ENCODE results near the gene MAPT.

Gene MAPT

GRCh38 chr17:45974916-45975630 lies 80.7 kb downstream of the MAPT start:
- TF ChIP-seq NFIC (IDR thresholded peaks at IDR 0.05) (no peak), EGR1 (IDR thresholded peaks at IDR 0.05) (no peak), FOXM1 (IDR thresholded peaks at IDR 0.05; ENCODE audit: borderline replicate concordance, low read depth) (no peak), USF1 (IDR thresholded peaks at IDR 0.05) (no peak), ZBTB7A (IDR thresholded peaks at IDR 0.05; ENCODE audit: low read depth) (no peak), TCF12 (IDR thresholded peaks at IDR 0.05; ENCODE audit: low read depth) (no peak), CEBPB (IDR thresholded peaks at IDR 0.05) (no peak), MAX (IDR thresholded peaks at IDR 0.05) (no peak), TAF1 (IDR thresholded peaks at IDR 0.05; ENCODE audit: low read depth) (no peak), EP300 (IDR thresholded peaks at IDR 0.05; ENCODE audit: borderline replicate concordance) (no peak), CREB1 (IDR thresholded peaks at IDR 0.05; ENCODE audit: low read depth) (no peak), YY1 (IDR thresholded peaks at IDR 0.05; ENCODE audit: low read depth) (no peak), RAD21 (IDR thresholded peaks at IDR 0.05; ENCODE audit: low read depth) (no peak), TEAD4 (IDR thresholded peaks at IDR 0.05) (no peak), REST (IDR thresholded peaks at IDR 0.05; ENCODE audit: low read depth) (no peak)

- TF ChIP-seq TCF12 (IDR thresholded peaks at IDR 0.05; ENCODE audit: low read depth) (no peak), EGR1 (IDR thresholded peaks at IDR 0.05) (no peak), ZBTB7A (IDR thresholded peaks at IDR 0.05; ENCODE audit: low read depth) (no peak), EP300 (IDR thresholded peaks at IDR 0.05; ENCODE audit: borderline replicate concordance) (no peak)
Measured at GRCh38 chr17:45975640-45976295, 81.4 kb downstream of the MAPT start.

- TF ChIP-seq NFIC (IDR thresholded peaks at IDR 0.05): no peak
- TF ChIP-seq CREB1 (IDR thresholded peaks at IDR 0.05; ENCODE audit: low read depth): no peak
- TF ChIP-seq CEBPB (IDR thresholded peaks at IDR 0.05): no peak
- no peak for TF ChIP-seq TCF12 (IDR thresholded peaks at IDR 0.05; ENCODE audit: low read depth)
- TF ChIP-seq REST (IDR thresholded peaks at IDR 0.05; ENCODE audit: low read depth): no peak
- no peak for TF ChIP-seq TAF1 (IDR thresholded peaks at IDR 0.05; ENCODE audit: low read depth)
- no peak for TF ChIP-seq EGR1 (IDR thresholded peaks at IDR 0.05)
- TF ChIP-seq ZBTB7A (IDR thresholded peaks at IDR 0.05; ENCODE audit: low read depth): no peak
- TF ChIP-seq USF1 (IDR thresholded peaks at IDR 0.05): no peak
- no peak for TF ChIP-seq EP300 (IDR thresholded peaks at IDR 0.05; ENCODE audit: borderline replicate concordance)
- TF ChIP-seq MAX (IDR thresholded peaks at IDR 0.05): no peak
Measured at GRCh38 chr17:45976391-45976754, 82.0 kb downstream of the MAPT start.

GRCh38 chr17:45976755-45977505 lies 82.6 kb downstream of the MAPT start:
- TF ChIP-seq ZBTB7A (IDR thresholded peaks at IDR 0.05; ENCODE audit: low read depth) (no peak), TAF1 (IDR thresholded peaks at IDR 0.05; ENCODE audit: low read depth) (no peak), RAD21 (IDR thresholded peaks at IDR 0.05; ENCODE audit: low read depth) (no peak), TCF12 (IDR thresholded peaks at IDR 0.05; ENCODE audit: low read depth) (no peak), MAX (IDR thresholded peaks at IDR 0.05) (no peak), REST (IDR thresholded peaks at IDR 0.05; ENCODE audit: low read depth) (no peak), EP300 (IDR thresholded peaks at IDR 0.05; ENCODE audit: borderline replicate concordance) (no peak), CREB1 (IDR thresholded peaks at IDR 0.05; ENCODE audit: low read depth) (no peak), NFIC (IDR thresholded peaks at IDR 0.05) (no peak), CEBPB (IDR thresholded peaks at IDR 0.05) (no peak), USF1 (IDR thresholded peaks at IDR 0.05) (no peak), TEAD4 (IDR thresholded peaks at IDR 0.05) (no peak), YY1 (IDR thresholded peaks at IDR 0.05; ENCODE audit: low read depth) (no peak)

Data from Ishikawa (cell line).